HepG2 (cell line): ENCODE data around the gene CTNNBL1. TPM values are rescaled to one million over a fixed set of nuclear protein-coding genes. Genes with fewer than 3 reads are reported as not detected.

ENCODE experiments used
- ATF5 ChIP-seq: sonication (generic); formaldehyde crosslinking; IDR thresholded peaks from 2 replicates; pipeline ENCODE4 v1.4.0; 2020; ENCODE audit warnings: mild to moderate bottlenecking, low read depth, missing genetic modification reagents
- DPF2 ChIP-seq: sonication (generic); formaldehyde crosslinking; IDR thresholded peaks from 2 replicates; pipeline ENCODE4 v1.4.0; 2020; ENCODE audit warnings: mild to moderate bottlenecking, low read depth, missing genetic modification reagents, borderline replicate concordance
- DRAP1 ChIP-seq: IDR thresholded peaks from 2 replicates; pipeline ENCODE4 v1.6.1; 2016; ENCODE audit warnings: missing genetic modification reagents, missing compliant biosample characterization
- ELF3 ChIP-seq: IDR thresholded peaks from 2 replicates; pipeline ENCODE4 v1.6.1; 2016; ENCODE audit warnings: missing genetic modification reagents, missing compliant biosample characterization
- ELF4 ChIP-seq: sonication (generic); formaldehyde crosslinking; IDR thresholded peaks from 2 replicates; pipeline ENCODE4 v1.5.0; 2020; ENCODE audit warnings: missing genetic modification reagents, mild to moderate bottlenecking, moderate library complexity, borderline replicate concordance
- GABPA ChIP-seq, 2 experiments: IDR thresholded peaks; 2 replicates each; pipeline ENCODE4 v1.6.1; 2011 to 2016; ENCODE audit warnings: low read depth in 2 of 2, low read length in 1 of 2, missing biosample characterization in 1 of 2, missing genetic modification characterization in 1 of 2
- HMG20B ChIP-seq: conservative IDR thresholded peaks from 2 replicates; pipeline ENCODE4 v1.6.1; 2016; ENCODE audit warnings: missing genetic modification reagents, missing compliant biosample characterization
- HNF1B ChIP-seq: sonication (generic); formaldehyde crosslinking; IDR thresholded peaks from 2 replicates; pipeline ENCODE4 v1.5.1; 2020; ENCODE audit warnings: mild to moderate bottlenecking, moderate library complexity, missing genetic modification reagents
- KDM3A ChIP-seq: IDR thresholded peaks from 2 replicates; pipeline ENCODE4 v1.6.1; 2018; ENCODE audit warnings: low read depth, missing compliant biosample characterization
- KDM4B ChIP-seq: sonication (generic); formaldehyde crosslinking; IDR thresholded peaks from 2 replicates; pipeline ENCODE4 v1.4.0; 2020; ENCODE audit warnings: missing genetic modification reagents
- MED8 ChIP-seq: sonication (generic); formaldehyde crosslinking; IDR thresholded peaks from 2 replicates; pipeline ENCODE4 v1.8.1; 2023; ENCODE audit warnings: mild to moderate bottlenecking, missing genetic modification reagents; ENCODE audit not compliant: insufficient replicate concordance
- MZF1 ChIP-seq: sonication (generic); formaldehyde crosslinking; IDR thresholded peaks from 2 replicates; pipeline ENCODE4 v1.8.1; 2023; ENCODE audit warnings: mild to moderate bottlenecking, missing genetic modification reagents, borderline replicate concordance
- PRDM4 ChIP-seq: sonication (generic); formaldehyde crosslinking; IDR thresholded peaks from 2 replicates; pipeline ENCODE4 v1.9.0; 2021; ENCODE audit warnings: missing genetic modification reagents, borderline replicate concordance
- RFXAP ChIP-seq: sonication (generic); formaldehyde crosslinking; IDR thresholded peaks from 2 replicates; pipeline ENCODE4 v1.4.0; 2020; ENCODE audit warnings: missing genetic modification reagents, borderline replicate concordance
- TAF15 ChIP-seq: fragments of 200-400 bp; formaldehyde crosslinking; IDR thresholded peaks from one replicate; pipeline ENCODE4 v1.6.1; 2018; ENCODE audit warnings: mild to moderate bottlenecking, low read depth, low read length; ENCODE audit not compliant: poor library complexity, severe bottlenecking
- UBTF ChIP-seq: sonication (generic); formaldehyde crosslinking; IDR thresholded peaks from 2 replicates; pipeline ENCODE4 v1.4.0; 2020; ENCODE audit warnings: mild to moderate bottlenecking, missing genetic modification reagents
- ZEB1 ChIP-seq: IDR thresholded peaks from 2 replicates; pipeline ENCODE4 v1.6.1; 2012; ENCODE audit warnings: mild to moderate bottlenecking, low read depth, inconsistent platforms; ENCODE audit not compliant: insufficient replicate concordance
- ZNF274 ChIP-seq: sonication (generic); formaldehyde crosslinking; IDR thresholded peaks from 2 replicates; pipeline ENCODE4 v1.5.1; 2020; ENCODE audit warnings: mild to moderate bottlenecking, missing genetic modification reagents
- ZNF33B ChIP-seq: sonication (generic); formaldehyde crosslinking; IDR thresholded peaks from 2 replicates; pipeline ENCODE4 v1.5.1; 2020; ENCODE audit warnings: mild to moderate bottlenecking, missing genetic modification reagents
- ZNF780A ChIP-seq: sonication (generic); formaldehyde crosslinking; IDR thresholded peaks from 2 replicates; pipeline ENCODE4 v1.8.0; 2022; ENCODE audit warnings: mild to moderate bottlenecking, missing genetic modification reagents, moderate library complexity
- ZNF883 ChIP-seq: sonication (generic); formaldehyde crosslinking; IDR thresholded peaks from 2 replicates; pipeline ENCODE4 v1.5.1; 2020; ENCODE audit warnings: mild to moderate bottlenecking, missing genetic modification reagents; ENCODE audit errors: not compliant biosample characterization
- polyA plus RNA-seq, 8 experiments: library from polyadenylated mRNA; depleted of rRNA in 3 of 8; stranded (reverse) in 7 of 8; unstranded in 1 of 8; fragments of >200 nt; fragmentation: Illumina TruSeq in 4 of 8; extraction: Trizol in 4 of 8; gene quantifications; 2 replicates each; pipeline versions ENCODE4 v1.2.1 to v1.2.3, GENCODE V29; 2011 to 2016; ENCODE audit warnings: low read depth in 4 of 8, missing spikeins in 1 of 8, mixed read lengths in 1 of 8; ENCODE audit not compliant: insufficient read depth in 1 of 8
- total RNA-seq, 5 experiments: library from RNA; depleted of rRNA; stranded (reverse); fragments of >200 nt; fragmentation: Illumina TruSeq; extraction: Trizol; gene quantifications; 2 replicates each; pipeline ENCODE4 v1.2.3, GENCODE V29; 2016; ENCODE audit warnings: low read depth in 1 of 5

Gene CTNNBL1
- total and polyA plus RNA-seq, 2 of the 13 experiments (the other 11 are each of a cell fraction or from before 2014, with no cell fraction given), result 49.3 to 94.6 TPM

GRCh38 chr20:37881601-37882343 lies 187.9 kb downstream of the CTNNBL1 start (continued):
- peak; percentile 69; the same call in 1 of the 2 replicates for TF ChIP-seq HNF1B (CRISPR knock-in tag)
- peak; percentile 58; the same call in 1 of the 2 replicates for TF ChIP-seq ZNF274
- TF ChIP-seq PRDM4 (CRISPR knock-in tag), result no peak
- peak; percentile 57 for TF ChIP-seq ZNF883 (CRISPR knock-in tag)
- no peak for TF ChIP-seq MZF1
- TF ChIP-seq TAF15, result no peak
- TF ChIP-seq ELF3, result no peak
- TF ChIP-seq KDM4B (CRISPR knock-in tag), result no peak
- TF ChIP-seq ATF5, result no peak
- no peak for TF ChIP-seq RFXAP
- TF ChIP-seq UBTF, result peak; percentile 48
- no peak for TF ChIP-seq ZEB1
- TF ChIP-seq ZNF33B (CRISPR knock-in tag), result no peak
- no peak for TF ChIP-seq HMG20B (CRISPR knock-in tag)
- no peak for TF ChIP-seq GABPA (IDR thresholded peaks at IDR 0.05; ENCODE audit: low read depth, low read length)
- no peak for TF ChIP-seq GABPA (CRISPR knock-in tag; IDR thresholded peaks at IDR 0.05; ENCODE audit: low read depth)
- TF ChIP-seq DPF2 (CRISPR knock-in tag), result no peak
- TF ChIP-seq MED8, result peak; percentile 26
- 0 out of 2 replicates have a peak, but pooled peaks have one; percentile 44 for TF ChIP-seq DRAP1 (CRISPR knock-in tag)
- TF ChIP-seq KDM3A, result no peak
- TF ChIP-seq ZNF780A, result no peak
- no peak for TF ChIP-seq ELF4 (CRISPR knock-in tag)
